Stimulated activated CD4-positive, alpha-beta T cell treated with anti-CD3 and anti-CD28 coated beads, Interleukin-1b, Interleukin-23, amount 100 ng/mL, for 48 hours (primary cell): ENCODE data around the gene CCAR1.
"Not testable (repeated sequence)": the region's sequence is repeated elsewhere in the genome, so short reads cannot be mapped to it uniquely, and the experiment has no call there.

Source experiments
- DNase-seq: peaks from one replicate; pipeline ENCODE4 v3.0.0-alpha.2; 2020

The CCAR1 gene

GRCh38 chr10:68828083-68828601 lies 107.1 kb downstream of the CCAR1 start:
- DNase-seq: not testable (repeated sequence)

DNA sequence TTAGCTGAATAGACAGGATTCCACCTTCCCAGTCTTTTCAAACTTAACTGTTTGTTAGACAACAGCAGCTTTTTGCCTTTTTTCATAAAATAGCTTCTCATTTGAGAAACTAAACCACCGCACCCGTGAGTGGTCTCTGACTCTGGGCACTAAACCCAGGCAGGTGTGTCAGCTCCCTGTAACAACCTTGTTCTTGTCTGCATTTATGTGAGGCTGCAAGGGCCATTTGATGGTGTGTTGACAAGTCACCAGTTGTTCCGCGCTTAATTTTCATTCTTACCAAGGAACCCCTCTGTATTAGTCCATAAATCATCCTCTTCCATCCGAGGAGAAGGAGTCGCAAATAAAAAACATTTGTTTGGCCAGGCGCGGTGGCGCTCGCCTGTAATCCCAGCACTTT lies 107.8 kb downstream of the CCAR1 start:
- no peak for DNase-seq

DNA sequence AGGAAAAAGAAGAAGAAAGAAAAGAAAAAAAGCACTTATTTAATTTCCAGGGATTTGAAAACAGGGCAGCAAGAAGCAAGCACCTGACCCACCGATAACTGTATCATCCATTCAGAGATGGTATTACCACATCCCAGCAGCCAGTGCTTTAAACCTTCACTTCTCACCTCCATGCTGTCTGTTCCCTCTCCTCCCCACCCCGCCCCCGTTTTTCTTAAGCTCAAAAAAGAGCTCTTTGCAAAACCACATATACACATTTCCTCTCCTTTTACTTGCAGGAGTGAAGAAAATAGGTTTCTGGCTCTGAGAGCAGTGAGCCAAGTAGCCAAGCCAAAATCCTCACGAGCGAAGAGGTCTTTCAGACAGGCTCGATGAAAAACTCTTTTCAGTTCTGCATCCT lies 108.5 kb downstream of the CCAR1 start:
- DNase-seq: no peak

DNA sequence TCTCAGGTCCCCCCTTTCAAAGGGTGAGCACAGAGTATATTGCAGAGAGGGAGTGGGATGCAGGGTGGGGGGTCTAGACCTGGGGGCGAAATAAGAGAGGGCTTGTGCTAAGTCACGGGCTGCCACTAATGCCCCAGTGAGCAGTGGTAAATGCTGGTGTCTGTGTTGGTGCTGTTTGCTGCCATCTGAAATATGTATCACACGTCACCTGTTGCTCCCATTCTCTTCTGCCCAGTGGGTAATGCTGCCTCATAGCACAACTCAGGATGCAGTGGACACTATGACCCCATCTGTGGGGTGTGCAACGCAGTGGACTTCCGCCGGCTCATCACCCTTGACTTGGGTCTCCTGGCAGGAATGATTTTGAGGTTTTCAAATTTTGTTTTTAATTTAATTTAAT lies 108.9 kb downstream of the CCAR1 start:
- DNase-seq: no peak

DNA sequence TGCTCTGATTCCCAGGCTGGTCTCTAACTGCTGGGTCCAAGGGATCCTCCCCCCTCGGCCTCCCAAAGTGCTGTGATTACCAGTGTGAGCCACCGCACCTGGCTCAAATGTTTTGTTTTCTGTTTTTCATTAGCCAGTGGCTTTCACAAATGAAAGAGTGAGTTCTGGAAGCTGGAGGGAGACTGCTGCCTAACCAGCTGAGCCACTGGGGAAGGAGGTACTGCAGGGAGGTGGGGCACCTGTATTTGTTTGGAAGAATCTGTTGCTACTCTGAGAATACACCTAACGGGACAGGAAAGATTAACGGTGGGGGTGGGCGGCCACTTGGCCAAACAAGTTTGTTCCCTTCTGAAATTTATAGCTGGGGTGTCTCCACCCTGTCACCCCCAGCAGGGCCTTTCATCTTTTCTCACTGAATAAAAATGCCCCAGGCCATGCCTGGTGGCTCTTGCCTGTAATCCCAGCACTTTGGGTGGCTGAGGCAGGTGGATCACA lies 111.0 kb downstream of the CCAR1 start:
- DNase-seq: no peak

- DNase-seq: no peak
These were observed 111.6 kb downstream of the CCAR1 start for GRCh38 chr10:68832601-68833000.

GRCh38 chr10:68837626-68838322 lies 116.7 kb downstream of the CCAR1 start:
- no peak for DNase-seq

GRCh38 chr10:68840650-68841049 lies 119.6 kb downstream of the CCAR1 start:
- not testable (repeated sequence) for DNase-seq
